GM18873 (cell line): ENCODE results near the gene ITIH1.

Experiments used
- ATAC-seq: cut with Tn5 transposase; IDR thresholded peaks from one replicate; pipeline ENCODE4 v1.9.1; 2021; ENCODE audit warnings: mild to moderate bottlenecking, moderate library complexity, moderate number of reproducible peaks; ENCODE audit not compliant: unreplicated experiment, low FRiP score

Gene ITIH1

GRCh38 chr3:52790337-52790736 is 12.9 kb downstream of the ITIH1 start:
- no peak for ATAC-seq

- ATAC-seq = no peak
These were observed 13.3 kb downstream of the ITIH1 start for GRCh38 chr3:52790741-52791140.

- ATAC-seq = no peak
These were observed 14.0 kb downstream of the ITIH1 start for GRCh38 chr3:52791366-52791765.

GRCh38 chr3:52791928-52792327 is 14.5 kb downstream of the ITIH1 start:
- no peak for ATAC-seq

GRCh38 chr3:52792413-52792812 is 15.0 kb downstream of the ITIH1 start:
- no peak for ATAC-seq

- no peak for ATAC-seq
These were observed 15.7 kb downstream of the ITIH1 start for GRCh38 chr3:52792961-52793695.

- ATAC-seq = no peak
These were observed 16.6 kb downstream of the ITIH1 start for GRCh38 chr3:52793702-52794611.

GRCh38 chr3:52794612-52795099 is 17.3 kb downstream of the ITIH1 start, which contains the start of gene ITIH3:
Gene ITIH3 (plus strand): TSS chr3:52794796. CDS start chr3:52794804, 8 bp downstream.
- ATAC-seq = no peak

- no peak for ATAC-seq
These were observed 18.0 kb downstream of the ITIH1 start for GRCh38 chr3:52795298-52795900.

- no peak for ATAC-seq
These were observed 19.0 kb downstream of the ITIH1 start for GRCh38 chr3:52796411-52796810.

GRCh38 chr3:52798376-52798977 is 21.1 kb downstream of the ITIH1 start:
- no peak for ATAC-seq

GRCh38 chr3:52798978-52799476 is 21.6 kb downstream of the ITIH1 start:
- ATAC-seq = no peak

GRCh38 chr3:52800079-52800478 is 22.7 kb downstream of the ITIH1 start:
- ATAC-seq = no peak

- ATAC-seq = no peak
These were observed 24.4 kb downstream of the ITIH1 start for GRCh38 chr3:52801839-52802238.

- no peak for ATAC-seq
These were observed 28.1 kb downstream of the ITIH1 start for GRCh38 chr3:52805270-52806039.

GRCh38 chr3:52809149-52809548 is 31.8 kb downstream of the ITIH1 start:
- ATAC-seq = no peak

GRCh38 chr3:52809662-52810377 is 32.4 kb downstream of the ITIH1 start:
- no peak for ATAC-seq

GRCh38 chr3:52810923-52811322 is 33.5 kb downstream of the ITIH1 start:
- no peak for ATAC-seq

- no peak for ATAC-seq
These were observed 34.1 kb downstream of the ITIH1 start for GRCh38 chr3:52811452-52812011.
